GM18861 (cell line): Measurements from ENCODE around the gene RHEB.

Source experiments
- ATAC-seq: cut with Tn5 transposase; IDR thresholded peaks from one replicate; pipeline ENCODE4 v1.9.1; 2021; ENCODE audit not compliant: unreplicated experiment

The RHEB gene

GRCh38 chr7:151451626-151452571, 67.8 kb downstream of the RHEB start:
- no peak for ATAC-seq

- ATAC-seq, result no peak
These were observed 68.5 kb downstream of the RHEB start for GRCh38 chr7:151451156-151451555.

- ATAC-seq, result no peak
These were observed 69.7 kb downstream of the RHEB start for GRCh38 chr7:151449990-151450389.

- ATAC-seq, result peak; percentile 78
These were observed 71.1 kb downstream of the RHEB start for GRCh38 chr7:151448261-151449252.

GRCh38 chr7:151447901-151448260, 71.8 kb downstream of the RHEB start:
- ATAC-seq, result no peak

- ATAC-seq, result no peak
These were observed 72.4 kb downstream of the RHEB start for GRCh38 chr7:151447312-151447711.

- ATAC-seq, result no peak
These were observed 73.3 kb downstream of the RHEB start for GRCh38 chr7:151446412-151446811.

GRCh38 chr7:151444632-151445031, 75.1 kb downstream of the RHEB start:
- ATAC-seq, result no peak

GRCh38 chr7:151442776-151443496, 76.8 kb downstream of the RHEB start:
- ATAC-seq, result no peak

GRCh38 chr7:151440799-151441445, 78.8 kb downstream of the RHEB start:
- ATAC-seq, result no peak

GRCh38 chr7:151439855-151440798, 79.6 kb downstream of the RHEB start, which contains the start of gene CRYGN:
TSS of gene CRYGN (minus strand) at chr7:151440141. CDS start at chr7:151439917, 224 bp downstream.
- ATAC-seq, result no peak

GRCh38 chr7:151438864-151439601, 80.7 kb downstream of the RHEB start:
- no peak for ATAC-seq

GRCh38 chr7:151437866-151438516, 81.7 kb downstream of the RHEB start:
- no peak for ATAC-seq

- ATAC-seq, result no peak
These were observed 82.5 kb downstream of the RHEB start for GRCh38 chr7:151437159-151437553.

- no peak for ATAC-seq
These were observed 83.1 kb downstream of the RHEB start for GRCh38 chr7:151436446-151437158.

- no peak for ATAC-seq
These were observed 83.7 kb downstream of the RHEB start for GRCh38 chr7:151435971-151436370.
